GM19035 (cell line): ENCODE results near the gene CUX1.

Experiments used
- ATAC-seq: cut with Tn5 transposase; IDR thresholded peaks from one replicate; pipeline ENCODE4 v1.9.1; 2021; ENCODE audit not compliant: unreplicated experiment

Gene CUX1

DNA sequence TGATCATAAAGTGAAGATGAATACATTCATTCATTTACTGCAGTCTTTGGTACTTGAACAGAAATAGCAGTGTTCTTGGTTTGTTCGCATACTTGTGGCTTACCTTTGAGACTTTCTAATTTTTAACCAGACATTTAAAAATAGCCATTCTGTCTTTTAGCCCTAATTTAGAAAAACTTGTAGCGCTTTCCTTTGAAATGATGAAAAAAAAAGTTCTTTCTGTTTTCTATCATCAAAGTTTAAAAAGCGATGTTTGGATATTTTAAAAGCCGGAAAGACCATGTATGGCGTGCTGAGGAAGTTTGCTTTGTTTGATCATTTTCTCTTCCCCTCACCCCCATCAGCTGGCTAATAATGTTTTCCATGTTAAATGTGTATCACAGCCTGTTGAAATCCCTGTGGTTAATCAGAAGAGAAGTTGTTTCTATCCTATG lies 116.3 kb downstream of the CUX1 start:
- ATAC-seq, result peak; percentile 62

DNA sequence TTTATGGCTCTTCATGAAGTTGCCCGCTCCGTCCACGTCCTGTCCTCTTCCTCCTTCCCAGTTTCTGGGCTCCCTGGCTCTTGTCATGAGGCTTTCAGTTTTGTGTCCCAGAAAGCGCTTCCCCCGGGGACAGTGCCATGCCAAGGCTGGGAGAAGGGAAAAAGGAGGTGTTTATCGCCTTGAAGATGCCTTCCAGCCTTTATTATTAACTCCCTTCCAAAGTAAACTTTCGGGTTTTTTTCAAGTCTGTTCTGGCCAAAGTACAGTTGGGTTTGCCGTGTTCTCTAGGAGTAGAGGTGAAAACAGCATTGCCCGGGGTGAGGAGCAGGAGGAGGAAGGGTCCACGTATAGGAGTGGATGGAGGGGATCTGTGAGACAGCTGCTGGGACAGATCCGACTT lies 117.2 kb downstream of the CUX1 start:
- ATAC-seq, result no peak

DNA sequence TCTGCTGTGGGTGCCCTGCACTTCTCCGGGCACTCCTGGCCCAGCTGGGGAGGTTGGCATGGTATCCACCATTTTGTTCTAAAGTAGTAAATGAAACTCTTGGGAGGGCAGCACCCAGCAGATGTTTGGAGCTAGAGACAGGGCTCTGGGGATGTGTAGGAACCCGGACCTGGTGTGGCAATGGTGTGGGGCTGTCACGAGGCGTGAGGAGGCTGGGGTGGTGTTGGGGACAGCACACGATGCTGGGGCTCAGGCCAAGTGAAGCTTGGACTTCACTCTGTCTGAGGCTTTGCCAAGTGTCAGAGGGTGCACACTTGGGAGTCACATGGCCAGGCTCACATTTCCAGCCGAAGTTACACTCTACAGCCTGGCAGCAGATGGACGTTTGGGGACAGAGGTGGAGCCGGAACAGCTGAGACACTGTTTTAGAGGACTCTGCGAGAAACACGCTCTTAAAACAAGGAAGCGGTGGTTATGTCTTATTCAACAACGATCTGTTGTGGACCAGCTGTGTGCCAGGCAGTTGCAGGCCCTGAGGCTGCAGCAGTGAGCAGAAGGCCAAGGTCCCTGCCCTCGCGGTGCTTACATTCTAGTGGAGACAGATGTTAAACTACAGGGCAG lies 118.2 kb downstream of the CUX1 start:
- ATAC-seq, result no peak

DNA sequence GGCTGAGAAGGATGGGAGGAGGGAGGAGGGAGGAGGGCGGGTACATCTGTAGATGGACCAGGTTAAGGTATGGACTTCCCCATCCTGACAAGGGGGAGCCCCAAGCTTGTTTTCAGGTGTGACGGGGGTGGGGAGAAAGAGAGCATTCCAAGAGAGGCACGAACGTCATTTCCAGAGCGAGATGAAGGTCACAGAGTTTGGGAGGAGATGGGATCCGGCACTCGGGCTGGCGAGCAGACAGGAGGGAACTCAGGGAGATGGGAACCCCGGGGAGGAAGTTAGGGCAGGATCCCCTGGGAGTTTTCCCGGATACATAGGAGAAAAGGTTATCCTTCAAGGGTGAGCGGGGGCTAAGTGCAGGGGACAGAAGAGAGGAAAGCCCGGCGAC lies 118.8 kb downstream of the CUX1 start:
- no peak for ATAC-seq

DNA sequence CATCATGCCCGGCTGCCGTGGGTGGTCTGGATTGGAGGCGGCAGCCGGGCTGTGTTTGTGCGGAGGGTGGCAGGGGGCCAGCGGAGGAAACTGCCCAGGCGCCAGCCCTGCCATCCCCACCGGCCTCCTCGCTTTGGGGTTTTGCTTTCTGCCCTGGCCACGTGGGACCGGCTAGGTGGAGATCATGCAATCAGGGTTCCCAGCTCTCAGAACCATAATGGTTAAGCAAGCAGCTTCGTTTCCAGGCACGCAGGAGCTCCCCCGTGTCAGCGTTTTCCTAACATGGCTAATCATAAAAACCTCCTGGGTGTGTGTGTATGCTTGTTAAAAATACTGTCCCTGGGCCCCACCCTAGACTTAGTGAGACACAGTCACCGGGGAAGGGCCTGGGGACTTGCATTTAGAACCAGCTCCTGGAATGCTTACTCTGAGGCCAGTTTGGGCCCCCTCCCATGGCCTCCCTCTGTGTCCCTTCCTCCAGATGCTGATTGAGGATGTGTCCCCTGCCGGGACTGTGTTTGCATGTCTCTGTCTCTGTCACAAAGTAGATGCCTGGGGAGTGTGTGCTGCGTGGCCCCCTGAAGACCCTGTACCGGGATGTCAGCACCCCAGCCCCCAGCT lies 119.3 kb downstream of the CUX1 start:
- no peak for ATAC-seq

DNA sequence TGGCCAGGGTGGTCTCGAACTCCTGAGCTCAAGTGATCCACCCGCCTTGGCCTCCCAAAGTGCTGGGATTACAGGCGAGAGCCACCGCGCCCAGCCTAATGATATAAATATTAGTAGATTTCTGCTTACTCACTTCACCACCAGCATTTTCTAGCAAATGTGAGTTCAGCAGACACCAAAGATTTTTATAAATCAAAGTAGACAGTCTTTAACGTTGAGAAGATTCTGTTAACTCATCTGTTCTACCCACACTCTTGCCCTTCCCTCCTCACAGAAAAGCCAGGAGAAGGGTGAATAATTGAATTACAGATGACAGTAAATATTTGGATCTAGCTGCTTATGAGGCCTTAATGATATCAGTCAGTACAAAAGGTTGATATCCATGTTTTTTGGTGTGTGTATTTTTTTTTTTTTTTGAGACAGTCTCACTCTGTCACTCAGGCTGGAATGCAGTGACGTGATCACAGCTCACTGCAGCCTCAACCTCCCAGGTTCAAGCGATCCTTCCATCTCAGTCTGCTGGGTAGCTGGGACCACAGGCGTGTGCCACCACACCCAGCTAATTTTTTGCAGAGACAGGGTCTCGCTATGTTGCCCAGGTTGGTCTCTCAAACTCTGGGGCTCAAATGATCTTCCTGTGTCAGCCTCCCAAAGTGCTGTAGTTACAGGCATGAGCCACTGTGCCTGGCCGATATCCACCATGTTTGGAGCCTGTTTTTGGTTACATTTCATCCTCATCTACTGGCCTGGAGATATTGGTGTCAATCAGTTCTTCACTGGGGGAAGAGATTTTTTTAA lies 120.5 kb downstream of the CUX1 start:
- no peak for ATAC-seq

DNA sequence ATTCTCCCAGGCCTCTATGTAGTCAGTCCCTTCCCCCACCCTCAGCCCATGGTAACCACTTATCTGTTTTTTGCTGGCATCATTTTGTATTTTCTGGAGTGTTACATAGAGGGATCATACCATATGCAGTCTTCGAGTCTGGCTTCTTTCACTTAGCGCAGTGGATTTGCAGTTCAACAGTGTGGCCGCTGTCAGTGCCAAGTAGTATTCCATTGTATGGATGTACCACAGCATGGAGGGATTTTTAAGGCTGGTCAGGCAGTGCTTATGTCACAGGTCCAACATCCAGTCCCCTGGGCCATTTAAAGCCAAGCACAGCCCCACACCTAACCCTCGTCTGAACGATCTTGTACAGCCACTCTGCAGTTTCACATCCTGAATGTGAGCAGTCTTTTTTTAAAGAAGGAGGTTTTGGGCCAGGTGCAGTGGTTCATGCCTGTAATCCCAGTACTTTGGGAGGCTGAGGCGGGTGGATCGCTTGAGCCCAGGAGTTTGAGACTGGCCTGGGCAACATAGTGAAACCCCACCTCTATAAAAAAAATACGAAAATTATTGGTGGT lies 121.8 kb downstream of the CUX1 start:
- no peak for ATAC-seq

DNA sequence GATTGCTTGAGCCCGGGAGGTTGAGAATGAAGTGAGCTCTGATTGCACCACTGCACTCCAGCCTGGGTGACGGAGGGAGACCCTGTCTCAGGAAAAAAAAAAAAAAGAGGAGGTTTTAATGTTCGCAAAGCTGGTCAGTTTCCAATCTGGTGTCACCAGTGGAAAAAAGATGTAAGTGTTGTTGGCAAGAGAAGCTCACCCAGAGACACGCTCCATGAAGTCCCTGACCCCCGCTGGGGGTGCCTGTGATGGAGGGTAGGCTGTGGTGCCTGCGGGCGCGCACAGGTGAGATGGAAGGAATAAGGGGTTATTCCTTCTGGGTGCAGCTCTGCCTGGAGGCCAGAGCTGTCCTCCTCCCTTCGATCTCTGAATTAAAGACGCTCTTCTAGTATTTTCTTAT lies 122.7 kb downstream of the CUX1 start:
- no peak for ATAC-seq

DNA sequence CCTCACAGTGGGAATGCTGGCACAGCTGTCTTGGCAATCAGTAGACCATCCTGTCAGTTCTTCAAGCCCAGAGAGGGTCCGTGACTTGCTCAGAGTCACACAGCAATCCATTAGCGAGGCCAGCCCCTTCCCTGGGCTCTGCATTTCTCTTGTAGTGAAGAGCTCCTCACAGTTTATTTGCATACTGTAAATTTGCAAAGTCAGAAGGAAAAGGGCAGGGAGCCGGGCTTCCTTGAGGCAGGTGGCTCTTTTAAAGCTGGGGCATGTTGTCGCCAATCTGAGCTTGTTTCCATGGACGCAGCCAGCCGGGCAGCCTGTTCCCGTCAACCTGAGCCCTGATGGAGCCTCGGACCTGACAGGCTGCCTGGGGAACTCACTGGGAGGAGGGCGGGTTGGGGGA lies 123.4 kb downstream of the CUX1 start:
- no peak for ATAC-seq

DNA sequence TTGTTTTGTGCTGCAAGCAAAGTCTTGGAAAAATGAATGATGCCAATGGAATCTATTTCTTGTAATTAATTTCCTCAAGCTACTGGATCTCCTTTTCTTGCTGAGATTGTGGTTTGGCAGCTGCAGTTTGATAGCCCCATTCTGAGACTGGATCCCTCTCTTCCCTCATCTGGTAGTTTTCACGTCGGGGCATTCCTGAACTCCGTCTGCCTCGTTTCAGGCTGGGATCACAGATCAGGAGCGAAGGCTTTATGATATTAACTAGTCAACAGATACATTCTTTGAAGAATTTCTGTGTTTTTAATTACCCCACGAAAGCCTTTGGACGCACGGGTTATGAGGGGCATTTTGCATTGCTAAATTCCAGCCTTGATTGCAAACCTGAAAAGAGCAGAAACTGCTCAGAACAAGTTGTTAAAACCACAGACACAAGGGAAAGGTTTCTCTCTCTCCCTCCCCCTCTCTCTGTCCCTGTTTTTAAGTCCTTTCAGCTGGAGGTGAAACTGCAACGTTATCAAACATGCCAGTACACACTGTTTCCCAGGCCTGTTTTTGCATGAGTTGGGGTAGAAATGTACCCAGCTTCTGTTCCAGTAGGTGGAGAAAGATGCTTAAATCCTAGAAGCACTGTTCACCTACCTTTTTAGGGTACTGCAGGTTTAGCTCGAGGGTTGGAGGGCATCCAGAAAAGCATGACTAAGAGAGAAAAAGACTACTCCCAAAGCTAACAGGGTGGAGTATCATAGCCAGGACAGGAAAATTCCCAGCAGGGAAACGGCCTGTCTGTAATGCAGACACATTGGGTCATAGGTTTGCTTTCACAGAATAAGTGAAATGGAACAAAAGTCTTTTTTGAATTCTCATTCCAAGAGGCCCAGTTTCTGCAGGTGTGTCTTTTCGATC lies 124.3 kb downstream of the CUX1 start:
- ATAC-seq, result no peak

DNA sequence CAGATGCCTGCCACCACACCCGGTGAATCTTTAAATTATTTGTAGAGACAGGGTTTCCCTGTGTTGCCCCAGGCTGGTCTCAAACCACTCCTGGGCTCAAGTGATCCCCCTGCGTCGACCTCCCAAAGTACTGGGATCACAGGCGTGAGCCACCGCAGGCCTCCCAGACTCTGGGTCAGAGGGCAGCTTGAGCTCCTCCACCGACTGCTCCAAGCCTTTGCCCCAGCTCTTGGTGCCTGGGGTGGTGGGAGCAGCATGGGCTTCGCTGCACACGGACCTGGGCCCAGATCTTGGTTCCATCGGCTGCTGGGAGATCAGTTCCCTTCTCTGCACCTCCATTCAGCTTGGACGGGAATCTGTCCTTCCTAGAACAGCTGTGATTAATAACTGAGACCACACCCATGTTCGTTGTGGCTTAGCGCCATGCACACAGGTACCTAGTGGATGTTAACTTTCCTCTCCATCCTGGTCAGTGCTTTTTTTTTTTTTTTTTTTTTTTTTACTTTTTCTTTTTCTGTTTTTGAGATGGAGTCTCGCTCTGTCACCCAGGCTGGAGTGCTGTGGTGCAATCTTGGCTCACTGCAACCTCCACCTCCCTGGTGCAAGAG lies 125.3 kb downstream of the CUX1 start:
- ATAC-seq, result no peak

DNA sequence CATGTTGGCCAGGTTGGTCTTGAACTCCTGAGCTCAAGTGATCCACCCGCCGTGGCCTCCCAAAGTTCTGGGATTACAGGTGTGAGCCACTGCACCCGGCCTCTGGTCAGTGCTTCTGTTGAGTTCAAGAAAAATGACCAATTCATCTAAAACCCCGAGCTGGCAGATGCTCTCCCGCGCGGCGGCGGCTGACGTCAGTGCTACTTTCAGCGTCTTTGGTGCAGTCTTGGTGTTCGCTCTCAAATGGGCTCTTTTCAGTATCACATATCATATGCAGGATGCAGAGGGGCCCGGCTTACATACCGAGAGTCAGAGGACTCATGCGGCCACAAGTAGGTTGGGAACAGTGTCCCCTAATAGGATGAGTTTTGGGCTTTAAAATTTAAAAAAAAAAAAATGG lies 125.9 kb downstream of the CUX1 start:
- no peak for ATAC-seq

DNA sequence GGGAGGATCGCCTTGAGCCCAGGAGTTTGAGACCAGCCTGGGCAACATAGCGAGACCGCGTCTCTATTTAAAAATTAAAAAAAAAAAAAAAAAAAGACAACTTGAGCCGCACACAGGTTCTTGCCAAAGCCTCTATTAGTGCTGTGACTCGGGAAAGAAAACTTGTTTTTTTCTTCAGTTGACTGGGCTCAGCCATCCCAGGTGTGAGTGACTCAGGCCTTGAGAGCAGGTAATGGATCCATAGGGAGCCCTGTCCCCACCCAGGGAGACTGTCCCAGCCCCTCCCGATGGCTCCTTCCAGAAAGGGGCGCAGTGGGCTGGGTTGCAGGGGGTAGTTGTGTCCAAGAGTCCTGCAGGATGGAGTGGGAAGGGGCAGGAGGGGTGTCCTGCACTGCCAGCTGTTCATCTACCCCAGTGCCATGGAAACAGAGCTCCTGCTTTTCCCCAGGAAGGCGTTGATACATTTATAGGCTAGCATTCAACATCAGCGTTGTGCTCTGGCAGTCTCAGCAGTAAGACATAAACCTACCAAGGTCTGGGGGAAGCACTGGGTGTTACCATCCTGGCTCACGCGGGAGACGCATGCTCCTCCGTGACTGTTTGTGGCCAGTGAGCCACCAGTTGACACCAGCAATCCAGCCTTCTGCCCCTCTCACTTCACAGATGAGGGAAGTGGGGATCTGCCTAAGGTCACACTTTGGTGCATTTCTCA lies 126.6 kb downstream of the CUX1 start:
- no peak for ATAC-seq

DNA sequence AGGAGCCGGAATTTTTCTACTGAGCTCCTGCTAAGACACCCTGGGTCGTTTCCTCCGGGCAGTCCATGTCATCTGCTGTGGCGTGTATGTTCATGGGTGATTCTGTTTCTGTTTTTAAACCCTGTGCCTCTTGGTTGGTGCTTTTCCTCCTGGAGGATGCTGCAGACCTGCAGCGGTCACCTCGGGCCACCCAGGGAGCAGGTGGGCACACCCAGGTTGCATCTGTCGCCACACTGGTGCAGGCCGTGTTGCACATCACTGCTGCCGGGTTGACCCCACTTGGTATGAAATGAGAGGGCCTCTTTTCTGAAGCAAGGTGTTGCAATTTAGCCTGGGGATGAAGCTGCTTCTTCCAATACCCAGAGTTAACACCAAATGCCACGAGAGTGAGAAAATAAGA lies 127.2 kb downstream of the CUX1 start:
- no peak for ATAC-seq

DNA sequence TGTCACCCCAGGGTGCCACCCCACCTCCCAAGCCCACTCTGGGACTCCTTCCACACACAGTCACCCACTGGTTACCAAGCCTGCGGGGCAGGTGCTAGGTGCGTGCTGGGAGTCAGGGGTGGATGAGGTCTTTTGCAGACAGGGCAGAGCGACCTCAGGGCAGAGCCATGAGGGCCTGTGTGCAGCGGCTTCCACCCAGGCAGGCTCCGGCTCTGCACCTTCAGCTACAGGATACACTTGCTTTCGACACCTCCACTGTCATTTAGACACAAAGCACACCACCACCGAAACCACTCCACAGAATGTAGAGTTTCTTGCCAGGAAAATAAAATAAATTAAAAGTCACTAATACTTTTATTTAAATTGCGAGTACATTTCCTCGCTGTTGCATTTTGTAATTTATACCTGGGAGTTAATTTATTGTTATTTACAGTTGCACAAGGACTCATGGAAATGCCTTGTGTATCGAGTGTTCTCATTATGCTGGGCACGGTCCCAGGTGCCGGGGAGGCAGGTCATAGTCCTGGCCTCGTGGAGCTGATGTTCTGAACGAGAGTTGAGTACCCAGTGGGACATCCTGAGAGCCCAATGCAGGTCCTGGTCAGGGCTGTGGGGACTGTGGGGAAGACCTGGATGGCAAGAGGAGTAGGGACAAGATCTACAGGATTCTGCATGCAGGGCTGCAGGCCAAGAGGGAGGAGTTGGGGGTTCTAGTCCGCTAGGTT lies 127.8 kb downstream of the CUX1 start:
- ATAC-seq, result no peak

DNA sequence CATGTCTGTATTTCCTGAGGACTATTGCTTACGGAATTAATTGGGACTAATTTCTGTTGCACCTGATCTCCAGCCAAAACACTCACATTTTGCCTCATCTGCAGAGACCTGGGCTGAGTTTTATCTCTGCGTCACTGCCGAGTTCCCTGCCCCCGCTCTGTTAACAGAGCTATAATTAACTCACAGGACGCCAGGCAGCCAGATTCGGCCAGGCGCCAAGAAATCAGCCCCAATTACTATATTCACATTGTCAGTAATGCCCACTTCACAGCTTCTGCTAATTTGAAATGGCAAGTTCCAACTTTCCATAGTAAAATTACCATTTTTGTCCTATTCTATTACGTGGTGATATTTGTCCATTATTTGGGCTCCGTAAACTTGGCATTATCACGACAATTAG lies 130.5 kb downstream of the CUX1 start:
- ATAC-seq, result no peak

DNA sequence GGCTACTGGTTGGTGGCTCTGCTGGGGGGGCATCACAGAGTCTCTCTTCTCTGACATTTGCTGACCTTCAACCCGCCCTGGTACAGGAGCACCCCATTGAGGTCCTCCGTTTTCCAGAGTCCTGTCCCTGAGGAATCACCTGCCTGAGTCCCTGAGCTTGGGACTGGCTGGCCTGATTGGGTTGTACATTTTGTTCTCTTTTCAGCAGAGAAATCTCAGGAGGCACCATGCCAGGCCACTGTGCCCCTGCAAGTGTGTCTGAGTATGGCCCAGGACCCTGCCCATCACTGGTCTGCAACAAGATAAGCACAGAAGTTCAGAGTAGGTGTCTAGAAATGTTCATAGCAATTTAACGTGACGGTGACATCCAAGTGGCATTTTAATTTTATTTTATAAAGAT lies 131.2 kb downstream of the CUX1 start:
- no peak for ATAC-seq

DNA sequence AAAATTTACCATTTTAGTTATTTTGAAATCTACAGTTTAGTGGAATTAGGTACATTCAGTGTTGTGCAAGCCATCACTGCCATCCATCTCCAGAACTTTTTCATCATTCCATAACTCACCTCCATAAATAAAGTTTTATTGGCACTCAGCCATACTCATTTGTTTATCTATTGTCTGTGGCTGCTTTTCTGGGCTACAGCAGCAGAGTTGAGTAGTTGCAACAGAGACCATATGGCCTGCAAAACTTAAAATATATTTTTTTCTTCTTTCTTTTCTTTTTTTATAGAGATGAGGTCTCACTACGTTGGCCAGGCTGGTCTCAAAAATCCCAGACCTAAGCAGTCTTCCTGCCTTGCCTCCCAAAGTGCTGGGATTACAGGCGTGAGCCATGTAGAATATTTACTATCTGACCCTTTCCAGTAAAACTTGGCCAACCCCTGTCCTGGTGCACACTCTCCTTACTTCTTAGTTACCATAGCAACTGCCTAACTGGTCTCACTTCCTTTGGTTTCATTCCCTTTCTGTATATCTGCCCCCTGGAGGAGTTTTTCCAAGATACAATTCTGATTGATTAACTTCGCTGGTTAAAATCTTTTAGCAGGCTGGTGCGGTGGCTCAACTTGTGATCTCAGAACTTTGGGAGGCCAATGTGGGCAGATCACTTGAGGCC lies 133.2 kb downstream of the CUX1 start:
- ATAC-seq, result no peak

DNA sequence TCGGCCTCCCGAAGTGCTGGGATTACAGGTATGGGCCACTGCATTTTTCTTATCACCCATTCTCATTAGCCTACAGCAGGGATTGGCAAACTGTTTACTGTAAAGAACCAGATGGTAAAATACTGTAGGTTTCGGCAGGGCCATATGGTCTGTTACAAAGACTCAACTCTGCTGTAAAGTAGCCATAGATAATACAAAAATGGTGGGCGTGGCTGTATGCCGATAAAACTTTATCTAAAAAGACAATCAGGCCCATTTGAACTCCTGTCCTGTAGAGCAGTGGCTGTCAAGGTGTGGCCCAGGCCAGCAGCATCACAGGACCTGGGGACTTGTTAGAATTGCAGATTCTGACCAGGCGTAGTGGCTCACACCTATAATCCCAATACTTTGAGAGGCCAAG lies 134.3 kb downstream of the CUX1 start:
- ATAC-seq, result no peak
